ENCODE results near the gene KMT5C.

- no peak for TF ChIP-seq POLR2A (IDR thresholded peaks at IDR 0.05)
- TF ChIP-seq CTCF (IDR thresholded peaks at IDR 0.05) = no peak
These were observed 31.4 kb upstream of the KMT5C start for GRCh38 chr19:55308281-55308680.
